T-cell (primary cell): ENCODE results near the gene ORM2. TPM values are rescaled to one million over a fixed set of nuclear protein-coding genes. Genes with fewer than 3 reads are reported as not detected.
"Not testable (repeated sequence)": the region's sequence is repeated elsewhere in the genome, so short reads cannot be mapped to it uniquely, and the experiment has no call there.

Source experiments
- ATAC-seq, 4 experiments: fragments of 200-7000 bp in 3 of 4; fragments of 150-1000 bp in 1 of 4; cut with Tn5 transposase; replicated peaks in 1 of 4; 1 replicate in 3 of 4; 2 replicates in 1 of 4; pipeline ENCODE4 v1.10.0; 2021; ENCODE audit warnings: moderate library complexity in 3 of 4, mild to moderate bottlenecking in 2 of 4, moderate number of reproducible peaks in 1 of 4
- CTCF ChIA-PET, 2 donors: fragments of 300-600 bp; sonication (Branson Sonifier 250); formaldehyde crosslinking; loops; one replicate each; lab custom pipeline; 2022; ENCODE audit warnings: antibody characterized with exemption in 2 of 2; lab: Charles Lee
- POLR2A ChIA-PET, 2 donors: fragments of 300-600 bp; sonication (Branson Sonifier 250); formaldehyde crosslinking; loops; one replicate each; lab custom pipeline; 2022; ENCODE audit warnings: antibody characterized with exemption in 2 of 2; lab: Charles Lee
- DNase-seq, 35 experiments: peaks; one replicate each; pipeline versions ENCODE4 v3.0.0 to v3.0.0-alpha.2; 2013 to 2023
- H3K27ac ChIP-seq: one replicate; pipeline ENCODE4 v1.5.1; 2013; ENCODE audit warnings: low read length
- H3K27me3 ChIP-seq, 2 experiments: replicated peaks in 1 of 2; 1 replicate in 1 of 2; 2 replicates in 1 of 2; pipeline versions ENCODE4 v1.6.1 to v1.7.0; 2013; ENCODE audit warnings: low read length in 1 of 2, mixed read lengths in 1 of 2; ENCODE audit not compliant: control insufficient read depth in 2 of 2, insufficient read depth in 2 of 2; ENCODE audit errors: extremely low read depth in 1 of 2
- H3K36me3 ChIP-seq, 2 donors: 1 replicate in 1 of 2; 2 replicates in 1 of 2; pipeline versions ENCODE4 v1.6.1 to v1.7.0; 2013; ENCODE audit warnings: low read length in 1 of 2; ENCODE audit not compliant: control insufficient read depth in 2 of 2, insufficient read depth in 1 of 2; ENCODE audit errors: extremely low read depth in 1 of 2
- H3K4me1 ChIP-seq, 2 experiments: 1 replicate in 1 of 2; 2 replicates in 1 of 2; pipeline versions ENCODE4 v1.6.1 to v1.7.0; 2013; ENCODE audit warnings: low read length in 2 of 2, mixed read lengths in 1 of 2; ENCODE audit not compliant: insufficient read depth in 2 of 2, control insufficient read depth in 1 of 2; ENCODE audit errors: extremely low read depth in 1 of 2
- H3K4me3 ChIP-seq, 2 donors: 1 replicate in 1 of 2; 2 replicates in 1 of 2; pipeline versions ENCODE4 v1.5.1 to v1.7.0; 2013; ENCODE audit warnings: mild to moderate bottlenecking in 2 of 2, low read length in 1 of 2, moderate library complexity in 1 of 2; ENCODE audit not compliant: control insufficient read depth in 1 of 2; ENCODE audit errors: extremely low read depth in 1 of 2
- H3K9me3 ChIP-seq: 2 replicates; pipeline ENCODE4 v1.7.0; 2013
- H3K27ac Mint-ChIP-seq, 2 donors: one replicate each; pipeline ENCODE4 v1.8.0; 2020 to 2021; ENCODE audit warnings: mild to moderate bottlenecking in 2 of 2, mixed read lengths in 2 of 2
- H3K27me3 Mint-ChIP-seq, 2 donors: one replicate each; pipeline ENCODE4 v1.8.0; 2021 to 2022; ENCODE audit warnings: mixed read lengths in 2 of 2
- H3K36me3 Mint-ChIP-seq: one replicate; pipeline ENCODE4 v1.8.0; 2021; ENCODE audit warnings: mixed read lengths
- H3K4me1 Mint-ChIP-seq, 3 donors: one replicate each; pipeline ENCODE4 v1.8.0; 2020 to 2022; ENCODE audit warnings: mixed read lengths in 3 of 3, mild to moderate bottlenecking in 1 of 3
- H3K4me3 Mint-ChIP-seq, 3 donors: one replicate each; pipeline ENCODE4 v1.8.0; 2020 to 2022; ENCODE audit warnings: mild to moderate bottlenecking in 3 of 3, mixed read lengths in 3 of 3, moderate library complexity in 3 of 3
- H3K9me3 Mint-ChIP-seq, 3 donors: one replicate each; pipeline ENCODE4 v1.8.0; 2020 to 2022; ENCODE audit warnings: mixed read lengths in 3 of 3
- WGBS: methylation state at CpG from one replicate; pipeline ENCODE4 v1.1.5; 2013; ENCODE audit warnings: missing lambda C conversion rate; ENCODE audit not compliant: insufficient coverage; 5-methylcytosine and 5-hydroxymethylcytosine counted together
- total RNA-seq, 35 experiments: library from RNA in 6 of 35; stranded (reverse) in 6 of 35; fragments of 120-200 nt in 1 of 35; gene quantifications; one replicate each; pipeline versions ENCODE4 v1.2.1 to v1.2.4 and lab custom pipeline; 2013 to 2026

Gene ORM2
- total RNA-seq, 5 donors from 2014 or later (not counting 1 experiment from before 2014, with no cell fraction given), result 1.4 to 2.2 (median 1.8) TPM; not detected in 2

GRCh38 chr9:114332474-114333040 lies 2.9 kb downstream of the ORM2 start:
- no CpG with 5 or more reads among the region's 4 CpGs for whole genome bisulfite sequencing
- DNase-seq, H3K4me3 ChIP-seq, CTCF ChIA-PET, H3K27me3 ChIP-seq, H3K9me3 Mint-ChIP-seq, H3K9me3 ChIP-seq, H3K4me3 Mint-ChIP-seq, H3K27me3 Mint-ChIP-seq: not testable (repeated sequence)
- POLR2A ChIA-PET, result interaction anchor here in 1 of 2 donors (0.6 kb wide), 1 partner anchor 35 kb away, joined by 7 read pairs; no protein-coding TSS in a partner anchor
- peak overlapping the region; percentile 66 to 76 for H3K27ac Mint-ChIP-seq
- peaks cover 12 to 24% (median 18%) of the 10 kb centered on the region in 3 donors for H3K4me1 Mint-ChIP-seq
- H3K4me1 ChIP-seq, result peaks cover 0 to 17% of the 10 kb centered on the region in 2 experiments
- H3K36me3 ChIP-seq, result peaks cover 4 to 29% of the 10 kb centered on the region in 2 donors
- H3K36me3 Mint-ChIP-seq, result peaks cover 16% of the 10 kb centered on the region
- peak overlapping the region; percentile 12 for H3K27ac ChIP-seq
- ATAC-seq, result peak in 2 of 4 experiments; percentile 7 to 15

DNA sequence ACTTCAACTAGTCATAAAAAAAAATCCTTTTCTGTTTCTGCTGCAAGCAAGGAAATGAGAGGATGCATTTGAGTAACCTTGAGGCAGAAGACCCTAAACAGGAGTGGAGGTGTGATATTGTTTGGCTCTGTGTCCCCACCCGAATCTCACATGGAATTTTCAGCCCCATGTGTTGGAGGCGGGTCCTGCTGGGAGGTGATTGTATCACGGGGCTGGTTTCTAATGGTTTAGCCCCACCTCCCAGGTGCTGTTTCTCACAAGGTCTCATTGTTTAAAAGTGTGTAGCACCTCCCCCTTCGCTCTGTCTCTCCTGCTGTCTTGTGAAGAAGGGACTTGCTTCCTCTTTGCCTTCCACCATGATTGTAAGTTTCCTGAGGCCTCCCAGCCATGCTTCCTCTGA lies 4.0 kb downstream of the ORM2 start:
- H3K9me3 ChIP-seq, POLR2A ChIA-PET, H3K27me3 Mint-ChIP-seq, H3K27ac Mint-ChIP-seq, DNase-seq, H3K4me3 Mint-ChIP-seq, H3K27me3 ChIP-seq, CTCF ChIA-PET, H3K4me3 ChIP-seq, H3K9me3 Mint-ChIP-seq, H3K27ac ChIP-seq, ATAC-seq: not testable (repeated sequence)
- Mint-ChIP-seq H3K4me1 (peaks cover 12 to 26% (median 18%) of the 10 kb centered on the region in 3 donors), H3K36me3 (peaks cover 24% of the 10 kb centered on the region)
- Histone ChIP-seq H3K4me1 (peaks cover 0 to 17% of the 10 kb centered on the region in 2 experiments), H3K36me3 (peaks cover 9 to 40% of the 10 kb centered on the region in 2 donors)
- no CpG with 5 or more reads among the region's 4 CpGs for WGBS

DNA sequence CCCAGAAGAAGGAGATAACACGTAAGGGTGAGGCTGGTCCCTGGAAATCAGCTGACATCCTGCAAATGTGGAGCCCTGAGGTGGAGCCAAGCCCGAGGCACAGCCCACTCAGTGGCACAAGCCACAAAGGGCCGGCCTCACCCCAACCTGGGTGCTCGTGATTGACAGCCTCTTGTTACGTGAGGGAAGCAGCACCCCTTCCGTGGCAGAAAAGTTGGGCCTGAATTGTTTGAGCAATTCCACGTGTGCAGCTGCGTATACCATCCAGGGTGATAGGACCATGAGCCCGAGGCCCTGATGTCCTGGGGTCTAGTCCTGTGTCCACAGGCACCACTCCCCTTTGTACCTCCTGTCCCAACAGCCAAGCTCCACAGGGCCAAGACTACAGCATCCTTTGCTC lies 4.8 kb downstream of the ORM2 start:
- no peak for ATAC-seq
- Mint-ChIP-seq H3K4me3 (no peak overlapping the region), H3K36me3 (peaks cover 30% of the 10 kb centered on the region), H3K4me1 (peaks cover 12 to 26% (median 18%) of the 10 kb centered on the region in 3 donors), H3K27me3 (no peaks in the 10 kb centered on the region), H3K27ac (no peak overlapping the region), H3K9me3 (no peaks in the 10 kb centered on the region)
- CTCF ChIA-PET, result no interaction called here
- Histone ChIP-seq H3K36me3 (peaks cover 16 to 48% of the 10 kb centered on the region in 2 donors), H3K9me3 (no peaks in the 10 kb centered on the region), H3K4me3 (no peak overlapping the region), H3K4me1 (peaks cover 0 to 21% of the 10 kb centered on the region in 2 experiments), H3K27ac (no peak overlapping the region), H3K27me3 (no peaks in the 10 kb centered on the region)
- POLR2A ChIA-PET, result no interaction called here
- no peak for DNase-seq
- WGBS, result 89% methylated on average over 8 of the region's 9 CpGs

DNA sequence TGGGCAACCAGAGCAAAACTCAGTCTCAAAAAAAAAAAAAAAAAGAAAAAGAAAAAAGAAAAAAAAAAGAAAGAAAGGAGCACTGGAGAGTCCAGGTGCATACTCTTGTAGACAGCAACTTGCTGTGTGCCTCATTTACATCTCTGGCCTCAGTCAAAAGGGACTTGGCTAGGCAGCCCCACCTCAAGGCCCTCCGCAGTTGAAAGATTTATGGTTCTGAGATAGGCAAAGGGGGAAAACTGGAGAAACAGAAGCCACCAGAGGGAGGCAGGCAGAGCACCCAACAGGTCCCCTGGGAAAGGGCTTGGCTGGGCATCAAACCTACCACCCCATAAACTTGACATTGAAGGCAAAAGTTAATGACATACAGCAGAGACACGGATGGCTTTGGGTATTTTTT lies 6.1 kb downstream of the ORM2 start:
- no peak overlapping the region for H3K4me3 Mint-ChIP-seq
- peaks cover 10 to 26% (median 23%) of the 10 kb centered on the region in 3 donors for H3K4me1 Mint-ChIP-seq
- ChIA-PET CTCF (no interaction called here), POLR2A (interaction anchor here in 1 of 2 donors (0.7 kb wide), 1 partner anchor 885 kb away, joined by 7 read pairs; no protein-coding TSS in a partner anchor)
- no peak for DNase-seq
- Histone ChIP-seq H3K4me3 (no peak overlapping the region), H3K36me3 (peaks cover 26 to 60% of the 10 kb centered on the region in 2 donors), H3K4me1 (peaks cover 0 to 22% of the 10 kb centered on the region in 2 experiments), H3K9me3 (no peaks in the 10 kb centered on the region), H3K27me3 (no peaks in the 10 kb centered on the region), H3K27ac (no peak overlapping the region)
- no CpG with 5 or more reads among the region's 2 CpGs for WGBS
- peaks cover 37% of the 10 kb centered on the region for H3K36me3 Mint-ChIP-seq
- no peak for ATAC-seq
- no peak overlapping the region for H3K27ac Mint-ChIP-seq
- no peaks in the 10 kb centered on the region for H3K9me3 Mint-ChIP-seq
- no peaks in the 10 kb centered on the region for H3K27me3 Mint-ChIP-seq

- Mint-ChIP-seq H3K27ac (no peak overlapping the region), H3K36me3 (peaks cover 39% of the 10 kb centered on the region), H3K4me3 (no peak overlapping the region), H3K9me3 (no peaks in the 10 kb centered on the region), H3K4me1 (peaks cover 7 to 22% (median 19%) of the 10 kb centered on the region in 3 donors), H3K27me3 (no peaks in the 10 kb centered on the region)
- H3K27me3 ChIP-seq, result no peaks in the 10 kb centered on the region
- DNase-seq (no peak), ATAC-seq (no peak)
- peaks cover 30 to 65% of the 10 kb centered on the region in 2 donors for H3K36me3 ChIP-seq
- H3K4me1 ChIP-seq, result peaks cover 0 to 19% of the 10 kb centered on the region in 2 experiments
- no peak overlapping the region for H3K27ac ChIP-seq
- WGBS, result 82% methylated on average over 7 of the region's 10 CpGs
- H3K9me3 ChIP-seq, result no peaks in the 10 kb centered on the region
- CTCF ChIA-PET, result no interaction called here
- POLR2A ChIA-PET, result no interaction called here
- no peak overlapping the region for H3K4me3 ChIP-seq
Measured at GRCh38 chr9:114336157-114336556, 6.5 kb downstream of the ORM2 start.

GRCh38 chr9:114336699-114337395 lies 7.2 kb downstream of the ORM2 start:
- Mint-ChIP-seq H3K36me3 (peaks cover 46% of the 10 kb centered on the region), H3K4me3 (no peak overlapping the region), H3K27ac (peak overlapping the region in 1 of 2 donors; percentile 23), H3K9me3 (no peaks in the 10 kb centered on the region), H3K4me1 (peaks cover 13 to 19% (median 19%) of the 10 kb centered on the region in 3 donors), H3K27me3 (no peaks in the 10 kb centered on the region)
- ATAC-seq (no peak), DNase-seq (no peak)
- ChIA-PET POLR2A (no interaction called here), CTCF (no interaction called here)
- H3K27me3 ChIP-seq, result no peaks in the 10 kb centered on the region
- peaks cover 35 to 72% of the 10 kb centered on the region in 2 donors for H3K36me3 ChIP-seq
- WGBS, result 95% methylated on average over 17 of the region's 23 CpGs
- no peaks in the 10 kb centered on the region for H3K9me3 ChIP-seq
- H3K4me1 ChIP-seq, result peaks cover 0 to 13% of the 10 kb centered on the region in 2 experiments
- no peak overlapping the region for H3K27ac ChIP-seq
- no peak overlapping the region for H3K4me3 ChIP-seq
